ENCODE data around the gene IMMP2L. TPM values are rescaled to one million over a fixed set of nuclear protein-coding genes. Genes with fewer than 3 reads are reported as not detected.

The IMMP2L gene
- total and polyA plus RNA-seq, 2 of the 8 experiments (the other 6 are each of a cell fraction or from before 2014, with no cell fraction given), result 2.3 to 10.1 TPM

DNA sequence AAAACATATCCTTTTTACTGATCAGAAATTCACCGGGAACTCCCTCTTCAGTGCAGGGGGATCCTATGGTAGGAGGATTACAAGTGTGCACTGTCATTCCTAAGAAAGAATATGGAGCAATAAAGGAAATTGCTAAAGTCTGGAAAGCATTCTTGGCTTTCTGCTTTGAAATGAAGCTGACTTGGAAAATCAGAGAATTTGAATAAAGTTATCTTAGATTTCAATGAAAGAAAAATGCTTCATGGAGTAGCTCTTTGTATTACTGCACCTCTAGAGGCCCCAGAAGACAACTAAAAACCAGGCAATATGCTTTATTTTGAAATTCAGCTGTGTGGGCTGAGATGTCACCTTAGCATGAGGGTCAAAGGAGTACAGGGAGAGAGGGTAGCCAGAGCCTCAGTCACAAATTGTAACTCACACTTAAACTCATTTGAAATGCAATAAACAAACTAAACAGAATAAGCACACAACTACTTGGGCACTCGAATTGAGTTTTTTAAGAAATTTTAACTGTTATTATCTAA lies 102.5 kb downstream of the IMMP2L start:
- no peak overlapping the region for H3K27ac ChIP-seq (ENCODE audit: low read depth, low read length)
- H4K5ac ChIP-seq (ENCODE audit: insufficient read length, low read depth, low read length), result no peak overlapping the region
- WGBS, 2 experiments (ENCODE audit: extremely low coverage in 1 of 2, insufficient coverage in 1 of 2, insufficient read length in 1 of 2, insufficient replicate concordance in 2 of 2, low coverage in 1 of 2, low lambda C conversion rate in 2 of 2, missing lambda C conversion rate in 1 of 2), result 84% methylated on average over 2 of the region's 2 CpGs; no CpG with 5 or more reads in 1 of the 2 experiments
- no peak overlapping the region for H4K91ac ChIP-seq (replicated peaks; ENCODE audit: insufficient read length, low read length)
- no peak overlapping the region for H3K4me3 ChIP-seq (ENCODE audit: extremely low read depth in 1 of 4, insufficient read depth in 2 of 4, low read depth in 3 of 4, low read length in 4 of 4)
- H2BK12ac ChIP-seq (ENCODE audit: low read depth, low read length), result no peak overlapping the region
- H3K56ac ChIP-seq (replicated peaks; ENCODE audit: insufficient read length, low read depth, low read length), result no peak overlapping the region
- H2AK5ac ChIP-seq (ENCODE audit: low read depth, low read length), result no peak overlapping the region
- no peak overlapping the region for H3K23ac ChIP-seq (ENCODE audit: insufficient read length)
- H2BK15ac ChIP-seq (ENCODE audit: low read length), result no peak overlapping the region
- no peaks in the 10 kb centered on the region for H3K79me2 ChIP-seq (ENCODE audit: control insufficient read depth in 1 of 2, insufficient read depth in 2 of 2, low read length in 2 of 2)
- no peak overlapping the region for H2AFZ ChIP-seq (ENCODE audit: low read length)
- H2BK120ac ChIP-seq (replicated peaks; ENCODE audit: low read depth, low read length), result no peak overlapping the region
- no peak overlapping the region for H4K8ac ChIP-seq (ENCODE audit: extremely low read depth, insufficient read depth, low read length)
- no peak overlapping the region for H3K4me2 ChIP-seq (ENCODE audit: insufficient read depth in 1 of 2, low read depth in 2 of 2, low read length in 2 of 2)
- TF ChIP-seq CEBPB (IDR thresholded peaks at IDR 0.05; ENCODE audit: low read depth, low read length) (no peak), HDAC2 (IDR thresholded peaks at IDR 0.05; ENCODE audit: borderline replicate concordance in 1 of 2, low read depth in 2 of 2, low read length in 2 of 2) (no peak), NANOG (IDR thresholded peaks at IDR 0.05; ENCODE audit: insufficient read depth, low read depth, low read length, poor library complexity, severe bottlenecking) (no peak), JUN (IDR thresholded peaks at IDR 0.05; ENCODE audit: low read depth, low read length) (no peak), PHF8 (conservative IDR thresholded peaks at IDR 0.05; ENCODE audit: low read depth, low read length) (no peak), SIX5 (IDR thresholded peaks at IDR 0.05; ENCODE audit: low read depth, low read length) (no peak), TCF12 (IDR thresholded peaks at IDR 0.05; ENCODE audit: low read depth, low read length) (no peak), TAF1 (IDR thresholded peaks at IDR 0.05; ENCODE audit: low read depth, low read length) (no peak), CREB1 (IDR thresholded peaks at IDR 0.05) (no peak), BACH1 (IDR thresholded peaks at IDR 0.05; ENCODE audit: low read length) (no peak), CHD2 (IDR thresholded peaks at IDR 0.05; ENCODE audit: low read length) (no peak)
- TF ChIP-seq, protein P1, sequence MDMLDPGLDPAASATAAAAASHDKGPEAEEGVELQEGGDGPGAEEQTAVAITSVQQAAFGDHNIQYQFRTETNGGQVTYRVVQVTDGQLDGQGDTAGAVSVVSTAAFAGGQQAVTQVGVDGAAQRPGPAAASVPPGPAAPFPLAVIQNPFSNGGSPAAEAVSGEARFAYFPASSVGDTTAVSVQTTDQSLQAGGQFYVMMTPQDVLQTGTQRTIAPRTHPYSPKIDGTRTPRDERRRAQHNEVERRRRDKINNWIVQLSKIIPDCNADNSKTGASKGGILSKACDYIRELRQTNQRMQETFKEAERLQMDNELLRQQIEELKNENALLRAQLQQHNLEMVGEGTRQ (IDR thresholded peaks at IDR 0.05; ENCODE audit: low read length), result no peak
- H2BK5ac ChIP-seq (ENCODE audit: low read depth, low read length), result no peak overlapping the region
- no peak overlapping the region for H3K4ac ChIP-seq (replicated peaks; ENCODE audit: insufficient read length, low read depth, low read length)
- no peaks in the 10 kb centered on the region for H3K36me3 ChIP-seq (ENCODE audit: control insufficient read depth in 2 of 4, insufficient read depth in 4 of 4, low read length in 3 of 4)
- no peaks in the 10 kb centered on the region for H3K4me1 ChIP-seq (replicated peaks in 1 of 4; ENCODE audit: control insufficient read depth in 3 of 4, insufficient read depth in 4 of 4, low read length in 3 of 4)
- no peak overlapping the region for H3K14ac ChIP-seq (ENCODE audit: insufficient read length)
- POLR2A ChIA-PET (ENCODE audit: partially characterized antibody), result no interaction called here
- no peaks in the 10 kb centered on the region for H3K27me3 ChIP-seq (replicated peaks in 1 of 4; ENCODE audit: control insufficient read depth in 3 of 4, extremely low read depth in 1 of 4, insufficient read depth in 3 of 4, low read length in 3 of 4)
- H3K9ac ChIP-seq (replicated peaks in 1 of 4; ENCODE audit: extremely low read depth in 1 of 4, low read depth in 3 of 4, low read length in 3 of 4), result no peak overlapping the region
- no peaks in the 10 kb centered on the region for H3K23me2 ChIP-seq (ENCODE audit: low read depth, low read length)
- no peak for DNase-seq (ENCODE audit: low read depth in 1 of 2, low spot score in 2 of 2)
- H3K79me1 ChIP-seq (ENCODE audit: low read depth, low read length), result no peaks in the 10 kb centered on the region
- FAIRE-seq, result no peak
- CTCF ChIA-PET (ENCODE audit: partially characterized antibody), result interaction anchor here (1.2 kb wide), 1 partner anchor 270 kb away, joined by 5 read pairs; no protein-coding TSS in a partner anchor
- H2BK20ac ChIP-seq (ENCODE audit: low read length), result no peak overlapping the region
- H3K18ac ChIP-seq (ENCODE audit: extremely low read depth, low read length), result no peak overlapping the region
- H4K20me1 ChIP-seq (replicated peaks in 1 of 2; ENCODE audit: control insufficient read depth in 1 of 2, insufficient read depth in 2 of 2, low read length in 2 of 2), result no peaks in the 10 kb centered on the region
- no peaks in the 10 kb centered on the region for H3K9me3 ChIP-seq (ENCODE audit: insufficient read depth in 2 of 2, low read depth in 1 of 2, low read length in 1 of 2)

Measured in H1 (cell line).